H7 (cell line): ENCODE results near the gene COG5. TPM values are rescaled to one million over a fixed set of nuclear protein-coding genes. Genes with fewer than 3 reads are reported as not detected.

ENCODE experiments used
- DNase-seq: peaks from one replicate; pipeline ENCODE4 v3.0.0; 2012
- H3K27me3 ChIP-seq: 2 replicates; pipeline ENCODE4 v1.6.0; 2011; ENCODE audit warnings: mild to moderate bottlenecking, low read length; ENCODE audit not compliant: control insufficient read depth, insufficient read depth
- H3K36me3 ChIP-seq: replicated peaks from 2 replicates; pipeline ENCODE4 v1.5.1; 2011; ENCODE audit warnings: low read length; ENCODE audit not compliant: control insufficient read depth, insufficient read depth
- H3K4me3 ChIP-seq: 2 replicates; pipeline ENCODE4 v1.5.1; 2011; ENCODE audit warnings: low read depth, mild to moderate bottlenecking, control low read depth, low read length, moderate library complexity; ENCODE audit not compliant: insufficient read depth
- total RNA-seq: library from RNA; depleted of rRNA; stranded (reverse); fragments of >200 nt; shearing (Covaris generic); gene quantifications from 2 replicates; pipeline ENCODE4 v1.2.3, GENCODE V29; 2014; rRNA removed

COG5 gene
- 13.5 and 18.4 TPM in 2 replicates for total RNA-seq

GRCh38 chr7:107563775-107564552 lies at the start of gene COG5, which contains the start of gene DUS4L:
COG5 (minus strand) TSS chr7:107563920; CDS start chr7:107563896, 24 bp downstream.
DUS4L (plus strand) TSS chr7:107563971; CDS start chr7:107567071, 3,100 bp downstream.
- Histone ChIP-seq H3K4me3 (peak within 1 kb of the TSS; percentile 89), H3K27me3 (no peaks in the 10 kb centered on the region), H3K36me3 (peaks cover 1% of the 10 kb centered on the region)
- DNase-seq: peak; percentile 91

- DNase-seq: no peak
- H3K4me3 ChIP-seq: no peak overlapping the region
- no peaks in the 10 kb centered on the region for H3K36me3 ChIP-seq
- no peaks in the 10 kb centered on the region for H3K27me3 ChIP-seq
Measured at GRCh38 chr7:107613439-107613838, 49.7 kb upstream of the COG5 start.

GRCh38 chr7:107610323-107610722 lies 46.6 kb upstream of the COG5 start:
- H3K27me3 ChIP-seq: no peaks in the 10 kb centered on the region
- no peaks in the 10 kb centered on the region for H3K36me3 ChIP-seq
- DNase-seq: no peak
- H3K4me3 ChIP-seq: no peak overlapping the region

- no peak overlapping the region for H3K4me3 ChIP-seq
- no peak for DNase-seq
Measured at GRCh38 chr7:107609811-107610261, 46.1 kb upstream of the COG5 start.

GRCh38 chr7:107606303-107606702 lies 42.6 kb upstream of the COG5 start:
- Histone ChIP-seq H3K27me3 (no peaks in the 10 kb centered on the region), H3K36me3 (no peaks in the 10 kb centered on the region), H3K4me3 (no peak overlapping the region)
- no peak for DNase-seq

More at GRCh38 chr7:107609811-107610261, 46.1 kb upstream of the COG5 start:
- Histone ChIP-seq H3K36me3 (no peaks in the 10 kb centered on the region), H3K27me3 (no peaks in the 10 kb centered on the region)

- Histone ChIP-seq H3K36me3 (no peaks in the 10 kb centered on the region), H3K4me3 (no peak overlapping the region), H3K27me3 (no peaks in the 10 kb centered on the region)
- DNase-seq: no peak
Measured at GRCh38 chr7:107605218-107605815, 41.6 kb upstream of the COG5 start.

- no peak overlapping the region for H3K4me3 ChIP-seq
- H3K27me3 ChIP-seq: no peaks in the 10 kb centered on the region
- no peaks in the 10 kb centered on the region for H3K36me3 ChIP-seq
- no peak for DNase-seq
Measured at GRCh38 chr7:107600816-107601215, 37.1 kb upstream of the COG5 start.

- Histone ChIP-seq H3K4me3 (no peak overlapping the region), H3K36me3 (no peaks in the 10 kb centered on the region), H3K27me3 (no peaks in the 10 kb centered on the region)
- no peak for DNase-seq
Measured at GRCh38 chr7:107599262-107599661, 35.5 kb upstream of the COG5 start.

GRCh38 chr7:107597953-107598352 lies 34.2 kb upstream of the COG5 start:
- no peak for DNase-seq
- Histone ChIP-seq H3K27me3 (no peaks in the 10 kb centered on the region), H3K4me3 (no peak overlapping the region), H3K36me3 (no peaks in the 10 kb centered on the region)

- DNase-seq: no peak
- H3K36me3 ChIP-seq: no peaks in the 10 kb centered on the region
- H3K4me3 ChIP-seq: no peak overlapping the region
- no peaks in the 10 kb centered on the region for H3K27me3 ChIP-seq
Measured at GRCh38 chr7:107597582-107597916, 33.8 kb upstream of the COG5 start.

GRCh38 chr7:107596881-107597581 lies 33.3 kb upstream of the COG5 start:
- Histone ChIP-seq H3K36me3 (no peaks in the 10 kb centered on the region), H3K4me3 (no peak overlapping the region), H3K27me3 (no peaks in the 10 kb centered on the region)
- DNase-seq: no peak

GRCh38 chr7:107594961-107595737 lies 31.4 kb upstream of the COG5 start:
- no peaks in the 10 kb centered on the region for H3K36me3 ChIP-seq
- no peak overlapping the region for H3K4me3 ChIP-seq
- no peak for DNase-seq
- H3K27me3 ChIP-seq: no peaks in the 10 kb centered on the region

- Histone ChIP-seq H3K27me3 (no peaks in the 10 kb centered on the region), H3K4me3 (no peak overlapping the region), H3K36me3 (no peaks in the 10 kb centered on the region)
- no peak for DNase-seq
Measured at GRCh38 chr7:107593025-107593410, 29.3 kb upstream of the COG5 start.

- DNase-seq: no peak
- Histone ChIP-seq H3K4me3 (no peak overlapping the region), H3K27me3 (no peaks in the 10 kb centered on the region), H3K36me3 (no peaks in the 10 kb centered on the region)
Measured at GRCh38 chr7:107592361-107593024, 28.8 kb upstream of the COG5 start.
